SIG-M5 treated with dmso at 0.1 percent for 504 hours (cell line): ENCODE results near the gene GPR146.
A peak's percentile ranks its signal among the peaks of the same experiment; 100 is the strongest.
"Not testable (repeated sequence)": the region's sequence is repeated elsewhere in the genome, so short reads cannot be mapped to it uniquely, and the experiment has no call there.

Experiments
- DNase-seq: peaks from one replicate; lab custom pipeline; 2025; ENCODE audit not compliant: unreplicated experiment; lab: John Stamatoyannopoulos, UW

The GPR146 gene

DNA sequence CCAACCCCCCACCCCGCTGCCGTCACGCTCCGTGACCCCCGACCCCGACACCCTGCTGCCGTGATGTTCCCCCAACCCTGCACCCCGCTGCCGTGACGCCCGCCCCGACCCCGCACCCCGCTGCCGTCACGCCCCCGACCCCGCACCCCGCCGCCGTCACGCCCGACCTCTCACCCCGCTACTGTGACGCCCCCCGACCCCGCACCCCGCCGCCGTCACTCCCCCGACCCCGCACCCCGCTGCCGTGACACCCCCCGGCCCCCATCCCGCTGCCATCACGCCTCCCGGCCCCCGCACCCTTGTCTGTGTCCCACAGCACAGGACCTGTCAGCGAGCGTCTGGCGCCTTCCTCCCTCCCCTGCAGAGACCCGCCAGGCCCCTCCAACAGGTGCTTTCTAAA, 29.7 kb downstream of the GPR146 start:
- DNase-seq, result not testable (repeated sequence)

DNA sequence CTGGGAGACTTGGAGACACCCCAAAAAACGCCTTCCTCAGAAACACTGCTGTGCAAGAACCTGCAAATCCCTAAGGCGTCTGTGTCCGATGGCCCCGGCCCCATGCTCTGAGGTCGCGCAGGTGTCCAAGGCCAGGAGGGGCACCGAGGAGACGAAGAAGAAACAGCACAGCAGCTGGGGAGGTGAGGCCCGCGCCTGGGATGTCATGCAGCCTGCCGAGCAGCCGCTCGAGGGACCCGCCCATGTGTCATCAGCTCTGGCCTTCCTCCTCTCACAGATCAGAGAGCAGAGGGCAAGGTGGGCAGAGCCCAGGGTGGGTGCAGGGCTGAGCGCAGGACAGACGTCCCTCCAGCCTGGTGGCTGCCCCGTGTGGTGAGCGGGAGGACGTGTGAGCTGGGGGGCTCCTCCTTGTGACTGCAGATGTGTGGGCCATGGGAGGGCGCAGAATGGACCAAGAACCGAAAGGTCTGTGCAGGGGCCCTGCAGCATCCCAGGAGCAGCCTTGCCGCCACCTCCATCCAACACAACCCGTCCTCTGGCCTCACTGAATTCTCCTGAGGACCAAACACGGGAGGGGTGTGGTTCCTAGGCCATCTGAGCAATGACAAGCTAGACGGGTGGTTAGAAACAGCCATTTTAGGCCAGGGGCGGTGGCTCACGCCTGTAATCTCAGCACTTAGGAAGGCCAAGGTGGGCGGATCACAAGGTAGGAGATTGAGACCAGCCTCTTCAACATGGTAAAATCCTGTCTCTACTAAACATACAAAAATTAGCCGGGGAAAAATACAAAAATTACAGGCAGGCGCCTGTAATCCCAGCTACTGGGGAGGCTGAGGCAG, 30.5 kb downstream of the GPR146 start:
- DNase-seq, result no peak

DNA sequence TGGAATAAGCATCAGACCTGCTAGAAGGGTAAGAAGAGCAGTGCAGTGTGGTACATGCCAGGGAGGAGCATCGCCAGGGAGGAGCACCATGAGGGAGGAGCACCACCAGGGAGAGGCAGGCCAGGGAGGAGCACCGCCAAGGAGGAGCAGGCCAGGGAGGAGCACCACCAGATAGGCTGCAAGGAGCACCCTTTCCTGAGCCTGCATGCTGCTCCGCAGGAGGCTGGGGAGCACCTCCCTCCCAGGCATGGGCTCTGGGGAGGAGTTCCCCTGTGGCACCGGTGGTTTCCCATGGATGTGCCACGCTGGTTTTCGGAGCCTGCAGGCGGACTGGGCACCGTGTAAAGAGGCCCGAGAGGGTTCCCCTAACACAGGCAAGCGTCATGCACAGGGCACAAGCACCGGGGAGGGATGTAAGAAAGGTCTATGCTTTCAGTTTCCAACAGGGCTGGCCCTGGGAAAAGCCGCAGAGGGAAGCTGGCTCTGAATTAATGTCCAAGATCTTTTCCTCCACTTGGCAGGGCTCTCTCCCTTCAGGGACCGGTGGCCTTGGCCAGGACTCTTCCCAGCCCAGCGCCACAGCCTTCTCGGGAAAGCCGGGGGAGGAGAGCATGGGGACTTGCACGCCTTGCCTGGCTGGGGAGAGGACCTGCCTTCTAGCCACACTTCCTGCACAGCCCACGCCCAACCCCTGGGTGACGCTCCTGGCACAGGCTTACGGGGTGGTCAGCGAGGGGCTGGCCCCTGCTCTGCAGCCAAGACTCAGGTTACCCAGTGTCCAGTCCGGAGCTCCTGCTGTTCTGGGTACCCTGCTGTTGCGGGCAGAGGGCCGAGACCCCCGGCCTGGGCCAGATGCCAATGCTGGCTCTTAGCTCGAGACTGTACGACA, 32.1 kb downstream of the GPR146 start:
- DNase-seq, result no peak

DNA sequence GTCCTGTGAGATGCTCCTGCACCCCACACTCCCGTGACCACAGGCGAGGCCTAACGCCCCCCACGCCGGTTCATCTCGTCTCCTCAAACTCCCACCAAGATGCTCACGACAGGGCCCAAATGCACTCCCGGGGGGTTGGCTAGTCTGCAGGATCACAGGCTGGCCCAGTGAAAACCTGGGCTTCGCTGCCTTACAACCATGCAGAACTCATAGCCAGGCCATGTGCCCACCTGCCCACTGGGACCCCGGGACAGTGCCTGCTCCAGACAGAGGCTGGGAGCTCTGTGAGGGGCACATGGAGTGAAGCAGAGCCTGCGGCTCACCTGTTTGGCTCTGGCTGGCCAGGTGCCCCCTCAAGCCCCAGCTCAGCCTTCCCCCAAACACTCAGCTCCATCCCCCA, 34.2 kb downstream of the GPR146 start:
- no peak for DNase-seq

DNA sequence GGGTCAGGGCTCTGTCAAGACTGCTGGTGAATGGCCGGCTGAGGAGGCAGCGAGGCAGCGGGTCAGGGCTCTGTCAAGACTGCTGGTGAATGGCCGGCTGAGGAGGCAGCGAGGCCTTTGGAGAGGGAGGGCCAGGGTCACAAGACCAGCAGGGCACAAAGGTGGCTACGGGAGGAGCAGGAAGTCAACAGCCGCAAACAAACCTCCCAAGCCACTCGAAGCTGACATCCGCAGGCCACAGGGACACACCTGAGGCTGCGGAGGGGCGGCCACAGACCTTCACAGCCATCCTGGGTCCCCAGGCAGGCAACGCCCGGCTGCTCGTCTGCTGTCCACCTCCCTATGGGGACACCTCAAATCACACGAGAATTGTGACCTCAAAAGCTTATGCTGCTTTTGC, 34.6 kb downstream of the GPR146 start:
- no peak for DNase-seq

DNA sequence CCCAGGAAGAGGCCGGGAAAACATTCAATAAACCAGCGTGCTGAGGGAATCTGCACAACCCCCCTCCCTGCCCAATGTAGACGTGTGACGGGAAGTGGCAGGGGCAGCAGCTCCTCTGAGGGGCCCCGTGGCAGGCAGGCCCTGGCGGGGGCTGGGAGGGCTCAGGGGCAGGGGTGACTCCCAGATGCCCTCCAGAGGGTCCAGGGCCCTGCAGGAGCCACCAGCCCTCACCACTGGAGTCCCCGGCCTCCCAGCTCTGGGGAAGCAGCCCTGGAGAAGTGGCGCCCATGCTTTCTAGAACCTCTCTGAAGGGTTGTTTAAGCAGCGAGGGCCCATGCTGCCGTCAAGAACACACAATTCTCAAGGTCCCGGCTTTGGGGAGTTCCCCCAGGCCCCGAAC, 35.2 kb downstream of the GPR146 start:
- DNase-seq, result no peak

DNA sequence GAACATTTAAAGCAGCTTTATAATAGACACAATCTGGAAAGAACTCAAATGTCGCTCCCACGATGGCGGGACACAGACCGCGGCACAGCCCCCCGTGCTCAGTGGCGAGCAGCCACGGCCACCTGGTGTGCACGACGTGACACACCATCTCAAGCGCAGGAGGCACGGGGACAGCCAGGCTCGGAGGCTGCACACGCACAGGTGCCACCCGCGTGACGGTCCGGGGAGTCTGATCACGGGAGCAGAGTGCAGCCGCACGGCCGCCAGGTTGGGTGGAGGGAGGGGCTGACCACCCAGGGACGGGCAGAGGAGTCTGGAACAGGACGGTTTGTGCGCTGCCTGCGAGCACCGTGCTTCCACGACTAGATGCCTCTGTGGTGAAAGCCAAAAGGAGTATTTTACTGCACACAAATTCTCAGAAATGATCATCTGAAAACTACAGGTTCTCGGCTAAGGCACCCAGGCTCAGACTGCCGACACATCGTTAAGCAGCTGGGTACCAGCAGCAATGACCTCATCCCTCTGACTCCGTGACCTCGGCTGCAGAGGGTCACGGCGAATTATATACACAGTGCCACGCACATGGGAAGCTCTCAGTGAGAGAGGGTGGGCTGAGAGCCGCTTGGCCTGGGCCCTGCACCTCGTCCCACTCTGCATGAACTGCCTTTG, 36.0 kb downstream of the GPR146 start:
- no peak for DNase-seq

DNA sequence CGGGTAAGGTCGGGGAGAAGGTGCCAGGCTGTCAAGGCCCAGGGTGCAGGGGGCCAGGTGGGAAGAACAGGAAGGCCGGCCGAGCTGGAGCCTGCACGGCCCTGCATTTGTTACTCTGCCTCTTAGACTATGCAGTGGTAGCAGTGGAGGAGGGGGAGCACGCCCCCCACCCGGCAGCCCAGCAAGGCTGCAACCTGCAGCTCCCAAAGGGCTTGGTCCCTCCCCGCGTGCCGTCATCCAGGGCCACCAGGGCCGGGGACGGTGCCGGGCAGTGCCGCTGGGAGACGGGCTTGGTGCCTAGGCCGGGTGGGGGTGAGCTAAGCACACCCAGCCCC, 36.5 kb downstream of the GPR146 start:
- no peak for DNase-seq

DNA sequence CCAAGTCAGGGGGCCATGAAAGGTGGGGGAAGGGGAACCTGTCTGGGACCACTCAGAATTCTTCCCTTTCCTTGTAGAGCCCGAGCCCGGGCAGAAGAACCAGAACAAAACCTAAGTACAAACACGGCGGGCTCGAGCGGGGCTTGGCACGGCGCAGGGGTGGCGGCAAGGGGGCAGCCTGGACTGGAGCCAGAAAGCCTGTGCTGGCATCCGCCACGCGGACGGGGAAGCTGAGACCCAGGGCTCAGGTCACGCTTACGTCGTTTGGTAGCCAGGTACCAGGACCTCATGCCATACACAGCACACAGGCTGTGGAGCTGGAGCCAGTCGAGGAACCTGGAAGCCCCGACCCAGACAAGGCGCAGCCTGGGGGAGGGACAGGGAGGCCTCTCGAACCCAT, 37.0 kb downstream of the GPR146 start:
- DNase-seq, result no peak

DNA sequence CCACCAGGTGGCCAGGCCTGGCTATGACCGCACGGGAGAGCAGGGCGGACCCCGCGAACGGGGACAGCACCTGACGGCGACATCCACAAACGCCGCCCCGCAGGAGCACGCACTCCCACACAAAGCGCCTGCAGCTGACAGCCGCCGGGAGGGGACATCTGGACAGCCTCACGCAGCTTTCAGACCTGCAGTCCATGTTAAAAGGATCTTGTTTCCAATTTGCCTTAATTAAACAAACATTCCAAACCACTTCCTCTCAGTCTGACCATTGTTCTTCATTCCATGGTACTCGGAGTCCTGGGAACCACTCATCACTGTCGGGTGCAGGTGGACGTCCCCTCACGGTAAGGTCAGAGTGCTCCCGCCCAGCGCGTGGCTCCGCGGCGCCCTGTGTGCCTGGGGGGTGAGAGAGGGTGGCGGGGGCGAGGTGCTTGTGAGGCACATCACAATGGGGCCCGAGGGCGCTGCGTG, 37.6 kb downstream of the GPR146 start:
- DNase-seq, result no peak

DNA sequence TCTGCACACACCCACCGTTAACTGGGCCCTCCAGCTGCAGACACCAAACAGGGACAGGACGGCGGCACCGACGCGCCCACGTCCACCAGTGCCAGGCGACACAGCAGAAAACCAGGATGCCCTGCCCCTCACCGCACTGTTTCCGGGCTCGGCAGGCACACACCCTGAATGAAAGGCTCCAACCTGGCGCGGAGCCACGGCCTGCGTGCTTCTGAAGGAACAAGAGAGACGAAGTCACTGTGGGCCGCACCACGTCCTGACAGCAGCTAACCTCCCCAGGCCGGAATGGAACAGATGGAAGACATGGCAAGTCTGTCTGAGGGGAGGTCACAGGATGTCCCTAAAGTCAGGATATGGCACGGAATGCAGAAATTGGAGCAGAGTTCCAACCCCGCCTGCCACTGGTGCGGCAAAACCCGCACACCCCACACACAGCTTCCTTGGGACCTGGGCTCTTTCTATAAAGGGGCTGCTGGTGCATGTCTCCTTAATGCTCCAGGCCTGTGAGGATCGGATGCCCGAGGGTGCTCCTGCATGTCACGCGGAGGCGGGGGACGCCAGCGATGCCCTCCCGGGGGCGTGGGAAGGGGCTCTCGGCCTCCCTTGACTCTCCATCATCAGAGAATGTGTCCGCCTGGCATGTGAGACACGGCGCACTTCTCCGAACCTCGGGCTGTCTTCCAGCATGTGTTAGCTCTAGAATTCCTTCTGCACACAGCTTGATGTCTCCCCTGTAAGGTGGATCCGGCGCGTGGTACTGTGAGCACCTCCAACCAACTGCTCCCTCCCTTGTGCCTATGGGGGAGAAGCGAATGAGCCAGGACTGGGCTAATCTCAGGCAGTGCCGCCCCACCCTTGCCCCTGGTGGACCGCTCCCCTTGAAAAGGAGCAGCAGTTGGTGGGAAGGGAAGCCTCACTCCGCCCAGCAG, 39.6 kb downstream of the GPR146 start:
- no peak for DNase-seq

DNA sequence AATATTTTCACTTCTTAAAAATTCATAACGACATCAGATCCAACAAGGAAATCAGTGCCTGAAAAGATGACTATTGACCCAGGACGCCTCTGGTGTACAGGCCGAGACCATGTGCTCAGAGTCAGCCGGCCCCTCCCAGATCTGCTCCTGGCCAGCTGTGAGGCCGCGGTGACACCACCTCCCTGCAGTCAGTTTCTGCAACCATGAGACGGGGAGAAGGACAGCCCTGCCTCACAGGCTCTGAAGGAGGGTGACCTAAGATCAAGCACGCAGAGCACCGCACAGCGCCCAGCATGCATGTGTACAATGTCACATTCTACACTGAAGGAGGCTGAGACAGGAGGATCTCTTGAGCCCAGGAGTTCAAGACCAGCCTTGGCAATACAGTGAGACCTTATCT, 40.9 kb downstream of the GPR146 start:
- DNase-seq, result no peak

DNA sequence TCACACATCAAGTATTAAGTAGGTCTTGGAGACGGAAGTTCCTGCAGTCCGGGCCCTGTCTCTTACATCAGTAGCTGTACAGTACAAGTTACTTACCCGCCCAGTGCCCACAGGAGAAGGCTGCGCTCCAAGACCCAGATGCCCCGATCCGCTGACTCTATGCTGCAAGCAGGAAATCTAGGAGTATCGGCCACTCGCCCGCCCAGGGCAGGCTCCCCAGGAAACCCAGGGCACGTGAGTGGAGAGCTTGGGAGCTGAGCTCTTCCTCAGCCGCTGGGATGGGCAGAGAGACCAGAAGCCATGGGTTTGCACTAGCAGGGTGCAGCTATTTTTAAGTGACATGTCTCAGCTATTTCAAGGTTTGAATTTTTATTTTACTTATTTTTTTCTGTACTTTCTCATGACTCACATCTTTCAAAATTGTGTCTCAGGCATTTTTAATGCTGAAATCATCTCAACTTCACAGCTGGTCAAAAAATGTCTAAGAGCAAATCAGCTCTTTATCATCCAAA, 41.6 kb downstream of the GPR146 start:
- DNase-seq, result no peak

DNA sequence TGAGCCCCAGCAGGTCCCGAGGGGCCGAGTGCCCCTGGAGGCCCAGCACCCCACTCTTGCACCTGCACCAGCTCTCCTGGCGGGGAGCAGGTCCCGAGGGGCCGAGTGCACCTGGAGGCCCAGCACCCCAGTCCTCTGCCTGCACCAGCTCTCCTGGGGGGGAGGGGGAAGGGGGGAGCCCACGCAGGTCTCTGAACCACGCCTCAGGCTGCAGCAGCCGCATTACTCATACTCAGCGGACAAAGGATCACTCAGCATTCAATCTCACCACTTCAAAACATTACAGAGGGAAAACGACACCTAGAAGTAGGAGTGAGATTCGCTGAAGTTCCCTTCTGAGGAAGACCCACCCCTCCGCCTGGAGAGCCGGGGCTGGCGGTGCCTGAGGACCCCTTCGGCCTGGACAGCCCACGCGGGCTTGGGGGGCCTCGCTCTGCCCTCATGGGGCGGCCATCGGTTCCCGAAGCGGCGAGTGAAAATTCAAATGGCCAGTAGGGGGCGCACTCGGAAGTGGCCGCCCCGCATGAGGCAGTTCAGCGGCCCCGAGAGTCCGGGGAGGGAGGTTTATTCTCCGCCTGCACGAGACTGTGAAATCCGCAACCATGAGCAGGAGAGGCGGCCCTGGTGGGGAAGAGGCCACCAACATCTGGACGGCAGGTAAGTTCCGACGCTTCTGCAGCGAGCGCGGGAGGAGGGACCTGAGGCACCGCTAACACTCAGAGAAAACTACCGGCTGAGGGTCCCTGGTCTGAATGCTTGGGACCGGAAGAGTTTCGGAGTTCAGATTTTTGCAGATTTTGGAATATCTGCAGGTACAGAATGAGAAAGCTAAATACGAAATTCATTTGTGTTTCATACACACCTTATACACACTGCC, 42.5 kb downstream of the GPR146 start:
- DNase-seq, result peak; percentile 40

DNA sequence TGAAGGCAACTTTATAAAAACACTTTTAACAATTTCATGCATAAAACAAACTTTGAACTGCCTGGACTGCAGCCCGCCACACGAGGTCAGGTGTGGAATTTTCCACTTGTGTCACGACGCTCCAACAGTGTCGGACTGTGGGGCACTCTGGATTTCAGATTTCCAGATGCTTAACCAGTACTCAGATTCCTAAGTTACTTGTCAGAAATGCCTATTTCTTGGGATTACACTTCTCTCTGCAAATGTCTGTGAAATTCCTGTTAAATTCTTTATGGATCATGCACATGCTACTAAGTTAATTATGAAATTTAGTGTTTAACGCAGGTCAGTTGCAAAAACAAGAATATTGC, 43.1 kb downstream of the GPR146 start:
- no peak for DNase-seq

DNA sequence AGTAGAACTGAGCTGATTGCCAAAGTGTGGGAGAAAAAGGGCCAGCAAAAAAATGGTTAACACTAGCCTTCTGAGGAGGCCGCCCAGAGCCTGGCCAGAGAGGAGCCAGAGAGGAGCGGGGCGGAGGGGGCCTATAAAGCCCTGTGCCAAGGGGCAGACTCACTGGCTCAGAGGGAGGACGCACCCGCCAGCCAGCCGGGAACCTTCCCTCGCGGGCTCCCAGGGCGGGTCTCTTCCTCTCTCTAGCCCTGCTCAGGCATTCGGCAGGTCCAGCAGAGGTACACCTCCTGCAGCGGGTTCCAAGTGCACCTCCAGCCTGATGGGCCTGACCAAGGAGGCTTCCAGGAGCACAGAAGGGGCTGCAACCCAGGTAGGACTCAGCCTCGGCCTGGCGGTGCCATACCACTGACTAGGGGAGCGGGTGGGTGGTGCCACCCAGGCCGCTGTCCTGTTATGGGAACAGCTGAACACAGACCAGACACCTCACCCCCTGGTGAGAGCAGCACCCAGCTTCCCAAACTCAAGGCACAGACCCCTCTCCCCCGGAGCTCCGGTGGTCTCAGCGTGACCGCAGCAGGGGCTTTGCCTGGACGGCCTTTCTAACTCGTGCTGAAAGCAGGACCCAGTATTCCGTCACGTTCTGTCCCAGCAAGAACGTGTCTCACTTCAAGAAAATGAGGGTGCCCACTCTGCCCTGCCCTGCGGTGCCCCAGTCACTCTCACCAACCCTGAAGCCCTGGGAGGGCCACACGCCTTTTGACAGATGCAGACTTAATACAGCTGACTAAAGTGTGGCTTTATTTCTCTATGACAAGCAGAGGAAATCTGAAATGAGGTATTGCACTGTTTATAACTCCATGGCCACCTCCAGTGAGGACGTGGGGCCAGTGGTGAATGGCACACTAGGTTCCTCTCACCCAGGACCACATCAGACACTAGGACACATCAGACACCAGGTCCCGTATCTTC, 43.9 kb downstream of the GPR146 start, which contains the start of gene GPER1:
Gene GPER1 (plus strand): TSS at position 162 of the 969 bp plus-strand sequence. CDS start 3,616 bp downstream, outside the sequence.
- DNase-seq, result no peak

DNA sequence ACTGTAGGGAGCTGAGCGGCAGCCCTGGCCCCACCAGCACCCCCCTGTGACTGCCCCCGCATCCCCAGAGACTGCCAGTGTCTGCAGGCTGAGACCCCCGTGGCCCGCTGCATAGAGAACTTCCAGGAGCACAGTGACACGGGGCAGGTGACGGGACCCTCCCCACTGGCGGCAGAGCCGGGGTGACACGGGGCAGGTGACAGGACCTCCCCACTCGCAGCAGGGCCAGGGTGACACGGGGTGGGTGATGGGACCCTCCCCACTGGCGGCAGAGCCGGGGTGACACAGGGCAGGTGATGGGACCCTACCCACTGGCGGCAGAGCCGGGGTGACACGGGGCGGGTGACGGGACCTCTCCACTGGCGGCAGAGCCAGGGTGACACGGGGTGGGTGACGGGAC, 45.9 kb downstream of the GPR146 start:
- DNase-seq, result no peak
